ENCODE results near the gene PLEKHM3. TPM values are rescaled to one million over a fixed set of nuclear protein-coding genes. Genes with fewer than 3 reads are reported as not detected.

Gene PLEKHM3
- total and polyA plus RNA-seq, 2 experiments from 2014 or later: 4.9 to 6.6 TPM

- Histone ChIP-seq H3K9ac (no peak overlapping the region), H3K9me3 (ENCODE audit: low read depth) (no peaks in the 10 kb centered on the region), H3F3A (ENCODE audit: insufficient read depth) (no peaks in the 10 kb centered on the region), H3K4me1 (ENCODE audit: insufficient read depth) (no peaks in the 10 kb centered on the region), H3K27me3 (replicated peaks; ENCODE audit: insufficient read depth) (no peaks in the 10 kb centered on the region), H2AFZ (no peak overlapping the region), H3K9me2 (ENCODE audit: insufficient read depth) (no peaks in the 10 kb centered on the region), H4K20me1 (ENCODE audit: insufficient read depth) (no peaks in the 10 kb centered on the region), H3K4me2 (ENCODE audit: unreplicated experiment) (no peak overlapping the region), H3K36me3 (ENCODE audit: low read depth) (no peaks in the 10 kb centered on the region), H3K4me3 (no peak overlapping the region), H3K27ac (no peak overlapping the region), H3K79me2 (ENCODE audit: insufficient read depth) (no peaks in the 10 kb centered on the region)
- WGBS, 2 experiments (ENCODE audit: low coverage in 1 of 2, low lambda C conversion rate in 2 of 2, missing lambda C conversion rate in 2 of 2): 51 to 52% methylated on average over 7 of the region's 7 CpGs
- in situ Hi-C loops (cut with MboI): no loop called here
- TF ChIP-seq EZH2 (IDR thresholded peaks at IDR 0.05; ENCODE audit: insufficient read depth, poor library complexity, severe bottlenecking): no peak
- TF ChIP-seq EZH2phosphoT487 (IDR thresholded peaks at IDR 0.05; ENCODE audit: insufficient read depth, low read depth): no peak
- no peak for DNase-seq
These were observed 188.7 kb downstream of the PLEKHM3 start for GRCh38 chr2:207836521-207837133.

GRCh38 chr2:207835805-207836204 is 189.5 kb downstream of the PLEKHM3 start:
- Histone ChIP-seq H3K4me3 (no peak overlapping the region), H2AFZ (no peak overlapping the region), H3K36me3 (ENCODE audit: low read depth) (no peaks in the 10 kb centered on the region), H4K20me1 (ENCODE audit: insufficient read depth) (no peaks in the 10 kb centered on the region), H3K27ac (no peak overlapping the region), H3K27me3 (replicated peaks; ENCODE audit: insufficient read depth) (no peaks in the 10 kb centered on the region), H3K79me2 (ENCODE audit: insufficient read depth) (no peaks in the 10 kb centered on the region), H3K4me1 (ENCODE audit: insufficient read depth) (no peaks in the 10 kb centered on the region), H3K9ac (no peak overlapping the region), H3K9me2 (ENCODE audit: insufficient read depth) (no peaks in the 10 kb centered on the region), H3F3A (ENCODE audit: insufficient read depth) (no peaks in the 10 kb centered on the region), H3K9me3 (ENCODE audit: low read depth) (no peaks in the 10 kb centered on the region), H3K4me2 (ENCODE audit: unreplicated experiment) (no peak overlapping the region)
- 89 to 100% methylated on average over 1 of the region's 1 CpG for WGBS, 2 experiments (ENCODE audit: low coverage in 1 of 2, low lambda C conversion rate in 2 of 2, missing lambda C conversion rate in 2 of 2)
- DNase-seq: no peak
- TF ChIP-seq EZH2 (IDR thresholded peaks at IDR 0.05; ENCODE audit: insufficient read depth, poor library complexity, severe bottlenecking) (no peak), EZH2phosphoT487 (IDR thresholded peaks at IDR 0.05; ENCODE audit: insufficient read depth, low read depth) (no peak)
- in situ Hi-C loops (cut with MboI): no loop called here

- H3K36me3 ChIP-seq (ENCODE audit: low read depth): no peaks in the 10 kb centered on the region
- TF ChIP-seq EZH2 (IDR thresholded peaks at IDR 0.05; ENCODE audit: insufficient read depth, poor library complexity, severe bottlenecking): no peak
- no peak for TF ChIP-seq EZH2phosphoT487 (IDR thresholded peaks at IDR 0.05; ENCODE audit: insufficient read depth, low read depth)
- no peaks in the 10 kb centered on the region for H3K9me3 ChIP-seq (ENCODE audit: low read depth)
- H3K4me1 ChIP-seq (ENCODE audit: insufficient read depth): no peaks in the 10 kb centered on the region
- DNase-seq: peak; percentile 21
- 73 to 79% methylated on average over 3 of the region's 3 CpGs for WGBS, 2 experiments (ENCODE audit: low coverage in 1 of 2, low lambda C conversion rate in 2 of 2, missing lambda C conversion rate in 2 of 2)
- no peaks in the 10 kb centered on the region for H3F3A ChIP-seq (ENCODE audit: insufficient read depth)
- H3K27ac ChIP-seq: no peak overlapping the region
- no peaks in the 10 kb centered on the region for H3K79me2 ChIP-seq (ENCODE audit: insufficient read depth)
- H3K4me2 ChIP-seq (ENCODE audit: unreplicated experiment): no peak overlapping the region
- no peaks in the 10 kb centered on the region for H3K9me2 ChIP-seq (ENCODE audit: insufficient read depth)
- in situ Hi-C loops (cut with MboI): no loop called here
- no peaks in the 10 kb centered on the region for H4K20me1 ChIP-seq (ENCODE audit: insufficient read depth)
- H2AFZ ChIP-seq: no peak overlapping the region
- no peak overlapping the region for H3K4me3 ChIP-seq
- H3K27me3 ChIP-seq (replicated peaks; ENCODE audit: insufficient read depth): no peaks in the 10 kb centered on the region
- no peak overlapping the region for H3K9ac ChIP-seq
These were observed 192.0 kb downstream of the PLEKHM3 start for GRCh38 chr2:207833251-207833751.

DNA sequence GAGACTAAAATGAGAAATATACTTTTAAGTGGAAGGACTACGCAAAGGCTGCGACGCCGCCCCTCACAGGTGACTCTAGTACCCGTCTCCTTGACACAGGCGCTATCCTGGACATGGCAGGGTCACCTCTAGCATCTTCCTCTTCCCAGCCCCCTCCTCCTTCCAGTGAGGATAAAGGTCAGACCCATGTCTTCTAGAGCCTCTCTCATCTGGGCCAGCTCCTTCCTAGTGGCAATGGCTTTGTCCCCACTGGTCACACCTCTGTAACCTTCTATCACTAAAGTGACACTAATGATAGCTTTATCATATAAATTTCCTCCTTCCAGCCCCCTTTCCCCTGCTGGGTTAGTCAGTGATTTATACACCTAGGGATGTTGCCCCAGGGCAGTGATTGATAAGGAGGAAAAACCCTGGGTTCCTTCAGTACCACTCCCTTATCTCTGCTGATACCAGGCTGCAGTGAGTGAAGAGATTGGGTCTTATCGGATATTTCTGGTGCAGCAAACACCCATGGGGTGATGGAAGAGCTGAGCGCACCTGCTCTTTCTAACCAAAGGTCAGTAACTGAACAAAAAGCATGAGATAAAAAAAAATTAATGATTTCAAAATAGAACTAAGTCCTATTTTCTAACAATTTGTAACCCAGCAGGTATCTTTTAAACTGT is 193.6 kb downstream of the PLEKHM3 start:
- Histone ChIP-seq H2AFZ (no peak overlapping the region), H3K79me2 (ENCODE audit: insufficient read depth) (no peaks in the 10 kb centered on the region), H3F3A (ENCODE audit: insufficient read depth) (no peaks in the 10 kb centered on the region), H4K20me1 (ENCODE audit: insufficient read depth) (no peaks in the 10 kb centered on the region), H3K9me2 (ENCODE audit: insufficient read depth) (no peaks in the 10 kb centered on the region), H3K4me3 (no peak overlapping the region), H3K4me1 (ENCODE audit: insufficient read depth) (no peaks in the 10 kb centered on the region), H3K36me3 (ENCODE audit: low read depth) (no peaks in the 10 kb centered on the region), H3K9me3 (ENCODE audit: low read depth) (no peaks in the 10 kb centered on the region), H3K4me2 (ENCODE audit: unreplicated experiment) (no peak overlapping the region), H3K27me3 (replicated peaks; ENCODE audit: insufficient read depth) (no peaks in the 10 kb centered on the region), H3K9ac (no peak overlapping the region), H3K27ac (no peak overlapping the region)
- in situ Hi-C loops (cut with MboI): no loop called here
- WGBS, 2 experiments (ENCODE audit: low coverage in 1 of 2, low lambda C conversion rate in 2 of 2, missing lambda C conversion rate in 2 of 2): 97% methylated on average over 8 of the region's 8 CpGs
- no peak for TF ChIP-seq EZH2 (IDR thresholded peaks at IDR 0.05; ENCODE audit: insufficient read depth, poor library complexity, severe bottlenecking)
- no peak for TF ChIP-seq EZH2phosphoT487 (IDR thresholded peaks at IDR 0.05; ENCODE audit: insufficient read depth, low read depth)
- no peak for DNase-seq
